Thoracic aorta (tissue), 2 donors: ENCODE results near the gene GAL3ST1. TPM values are rescaled to one million over a fixed set of nuclear protein-coding genes. Genes with fewer than 3 reads are reported as not detected.

ENCODE experiments used
- ATAC-seq: fragments of 150-250 bp; one replicate; pipeline ENCODE4 v1.8.0; 2017; ENCODE audit warnings: low read depth; ENCODE audit not compliant: insufficient number of reproducible peaks, low FRiP score
- DNase-seq: peaks from one replicate; pipeline ENCODE4 v3.0.0-alpha.2; 2020; ENCODE audit warnings: low spot score
- H3K27ac ChIP-seq, 2 donors: fragments of 200-600 bp; sonication (generic); 1 replicate in 1 of 2; 2 replicates in 1 of 2; pipeline ENCODE4 v1.5.1; 2016; ENCODE audit warnings: mild to moderate bottlenecking in 2 of 2, moderate library complexity in 2 of 2
- H3K27me3 ChIP-seq: fragments of 200-600 bp; sonication (generic); replicated peaks from 2 replicates; pipeline ENCODE4 v1.6.0; 2016; ENCODE audit warnings: mild to moderate bottlenecking; ENCODE audit not compliant: insufficient read depth
- H3K36me3 ChIP-seq: fragments of 200-600 bp; sonication (generic); one replicate; pipeline ENCODE4 v1.5.1; 2016
- H3K4me1 ChIP-seq, 2 donors: fragments of 200-600 bp; sonication (generic); 1 replicate in 1 of 2; 2 replicates in 1 of 2; pipeline versions ENCODE4 v1.5.1 to v1.6.0; 2016; ENCODE audit warnings: low read depth in 2 of 2, mild to moderate bottlenecking in 1 of 2; ENCODE audit not compliant: control insufficient read depth in 1 of 2
- H3K4me3 ChIP-seq: fragments of 200-600 bp; sonication (generic); 2 replicates; pipeline ENCODE4 v1.5.1; 2016; ENCODE audit warnings: mild to moderate bottlenecking
- H3K9me3 ChIP-seq: fragments of 200-600 bp; sonication (generic); 2 replicates; pipeline ENCODE4 v1.5.1; 2016
- CTCF ChIP-seq: fragments of 200-600 bp; sonication (generic); IDR thresholded peaks from one replicate; pipeline ENCODE4 v1.5.1; 2019; ENCODE audit warnings: antibody characterized with exemption
- total RNA-seq, 2 donors: library from RNA; depleted of rRNA; stranded (reverse); fragments of >200 nt; gene quantifications; one replicate each; pipeline versions ENCODE4 v1.1.0 to v1.2.3, GENCODE V29; 2016

GAL3ST1 gene
- total RNA-seq, 2 donors from 2014 or later = 1.5 to 2.2 TPM

GRCh38 chr22:30586414-30586813 lies 11.9 kb upstream of the GAL3ST1 start:
- Histone ChIP-seq H3K4me1 (peaks cover 11 to 15% of the 10 kb centered on the region in 2 donors), H3K36me3 (peaks cover 75% of the 10 kb centered on the region), H3K27ac (no peak overlapping the region), H3K27me3 (no peaks in the 10 kb centered on the region), H3K4me3 (no peak overlapping the region), H3K9me3 (no peaks in the 10 kb centered on the region)
- no peak for ATAC-seq
- no peak for TF ChIP-seq CTCF
- no peak for DNase-seq

DNA sequence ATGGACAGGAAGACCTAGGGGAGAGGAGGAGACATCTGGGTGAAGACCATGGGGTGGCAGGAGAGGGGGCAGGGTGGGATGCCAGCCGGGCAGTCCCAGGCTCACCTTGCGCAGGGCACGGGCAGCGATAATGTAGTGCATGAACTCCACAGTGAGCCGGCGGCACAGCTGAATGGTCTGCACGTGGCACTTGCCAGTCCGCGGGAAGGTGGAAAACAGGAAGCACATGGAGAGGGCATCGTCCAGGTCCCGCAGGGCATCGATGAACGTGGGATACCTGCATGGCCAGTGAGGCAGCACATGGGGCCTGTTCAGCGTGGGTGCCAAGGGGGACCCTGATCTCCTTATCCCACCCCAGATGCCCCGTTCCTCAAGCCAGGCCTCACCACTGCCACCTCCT lies 10.0 kb upstream of the GAL3ST1 start:
- no peak for DNase-seq
- Histone ChIP-seq H3K9me3 (no peaks in the 10 kb centered on the region), H3K4me1 (no peaks in the 10 kb centered on the region), H3K36me3 (peaks cover 94% of the 10 kb centered on the region), H3K27me3 (no peaks in the 10 kb centered on the region), H3K27ac (no peak overlapping the region), H3K4me3 (no peak overlapping the region)
- TF ChIP-seq CTCF = no peak
- no peak for ATAC-seq

DNA sequence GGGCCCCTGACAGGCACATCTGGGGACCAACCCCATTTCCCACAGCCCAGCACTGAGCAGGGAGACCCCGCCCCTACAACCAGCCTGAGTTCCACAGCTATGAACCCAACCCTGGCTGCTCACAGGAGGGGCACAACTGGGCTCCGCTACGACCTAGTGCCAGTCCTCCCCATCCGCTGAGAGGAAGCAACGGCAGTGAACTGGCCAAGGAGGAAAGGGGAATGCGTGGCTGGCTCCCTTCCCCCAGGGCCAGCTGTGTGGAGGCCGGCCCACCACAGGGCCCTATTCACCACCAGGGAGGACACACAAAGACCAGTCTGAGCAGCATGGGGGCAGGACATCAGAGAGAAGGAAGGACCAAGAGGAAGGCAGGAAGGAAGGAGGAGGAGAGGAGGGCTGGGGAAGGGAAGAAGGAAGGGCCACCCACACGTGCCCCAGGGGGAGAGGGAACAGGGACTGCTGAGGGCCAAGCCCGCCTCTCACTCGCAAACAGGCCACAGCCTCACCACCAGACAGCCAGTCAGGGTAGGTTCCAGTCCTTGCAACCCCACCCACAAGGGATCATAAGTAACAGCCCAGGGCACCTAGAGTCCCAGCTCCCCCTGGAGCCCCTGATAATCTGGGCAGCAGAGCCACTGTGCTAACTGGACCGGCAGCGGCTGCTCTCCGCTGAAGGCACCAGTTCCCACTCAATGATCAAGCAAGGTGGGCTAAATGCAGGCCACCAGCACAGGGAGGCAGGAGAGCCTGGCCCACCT lies 8.5 kb upstream of the GAL3ST1 start:
- Histone ChIP-seq H3K4me3 (no peak overlapping the region), H3K27me3 (no peaks in the 10 kb centered on the region), H3K36me3 (peaks cover 97% of the 10 kb centered on the region), H3K27ac (no peak overlapping the region), H3K9me3 (no peaks in the 10 kb centered on the region), H3K4me1 (no peaks in the 10 kb centered on the region)
- ATAC-seq (no peak), DNase-seq (no peak)
- no peak for TF ChIP-seq CTCF

- DNase-seq (no peak), ATAC-seq (no peak)
- Histone ChIP-seq H3K27ac (no peak overlapping the region), H3K9me3 (no peaks in the 10 kb centered on the region), H3K4me3 (no peak overlapping the region), H3K4me1 (no peaks in the 10 kb centered on the region), H3K36me3 (peaks cover 97% of the 10 kb centered on the region), H3K27me3 (no peaks in the 10 kb centered on the region)
- TF ChIP-seq CTCF = no peak
These were observed 7.6 kb upstream of the GAL3ST1 start for GRCh38 chr22:30582051-30582450.

- no peak for TF ChIP-seq CTCF
- Histone ChIP-seq H3K4me3 (no peak overlapping the region), H3K9me3 (no peaks in the 10 kb centered on the region), H3K36me3 (peaks cover 96% of the 10 kb centered on the region), H3K27me3 (no peaks in the 10 kb centered on the region), H3K27ac (no peak overlapping the region), H3K4me1 (peaks cover under 1 to 5% of the 10 kb centered on the region in 2 donors)
- DNase-seq = no peak
- ATAC-seq = no peak
These were observed 6.4 kb upstream of the GAL3ST1 start for GRCh38 chr22:30580896-30581295.
